IPS-20b (cell line): ENCODE data around the gene NPSR1.

Experiments
- H3K27ac ChIP-seq: one replicate; pipeline ENCODE4 v1.5.1; 2013; ENCODE audit warnings: low read length
- H3K27me3 ChIP-seq: 2 replicates; pipeline ENCODE4 v1.6.1; 2013; ENCODE audit warnings: mild to moderate bottlenecking, low read length, inconsistent platforms; ENCODE audit not compliant: insufficient read depth
- H3K36me3 ChIP-seq: 2 replicates; pipeline ENCODE4 v1.6.1; 2013; ENCODE audit warnings: low read depth, mild to moderate bottlenecking, inconsistent platforms, low read length, moderate library complexity; ENCODE audit not compliant: insufficient read depth
- H3K4me1 ChIP-seq: 2 replicates; pipeline ENCODE4 v1.6.1; 2013; ENCODE audit warnings: mild to moderate bottlenecking, control low read depth, inconsistent platforms, low read length, moderate library complexity; ENCODE audit not compliant: insufficient read depth
- H3K4me3 ChIP-seq: 2 replicates; pipeline ENCODE4 v1.5.1; 2013; ENCODE audit warnings: mild to moderate bottlenecking, low read length, inconsistent platforms
- H3K9ac ChIP-seq: 2 replicates; pipeline ENCODE4 v1.6.1; 2013; ENCODE audit warnings: low read depth, mild to moderate bottlenecking, inconsistent platforms, low read length, moderate library complexity
- H3K9me3 ChIP-seq: 2 replicates; pipeline ENCODE4 v1.6.1; 2013; ENCODE audit warnings: mild to moderate bottlenecking, low read depth, low read length, inconsistent platforms; ENCODE audit not compliant: insufficient read depth

The NPSR1 gene

GRCh38 chr7:34748728-34749089, 90.7 kb downstream of the NPSR1 start:
- no peaks in the 10 kb centered on the region for H3K4me1 ChIP-seq
- no peak overlapping the region for H3K4me3 ChIP-seq
- H3K36me3 ChIP-seq: no peaks in the 10 kb centered on the region
- no peaks in the 10 kb centered on the region for H3K9me3 ChIP-seq
- no peak overlapping the region for H3K9ac ChIP-seq
- H3K27me3 ChIP-seq: no peaks in the 10 kb centered on the region
- H3K27ac ChIP-seq: no peak overlapping the region

- no peaks in the 10 kb centered on the region for H3K9me3 ChIP-seq
- no peaks in the 10 kb centered on the region for H3K27me3 ChIP-seq
- no peaks in the 10 kb centered on the region for H3K4me1 ChIP-seq
- no peak overlapping the region for H3K4me3 ChIP-seq
- no peaks in the 10 kb centered on the region for H3K36me3 ChIP-seq
- H3K9ac ChIP-seq: no peak overlapping the region
- no peak overlapping the region for H3K27ac ChIP-seq
Measured at GRCh38 chr7:34749446-34749845, 91.4 kb downstream of the NPSR1 start.

GRCh38 chr7:34750209-34750608, 92.2 kb downstream of the NPSR1 start:
- Histone ChIP-seq H3K27me3 (no peaks in the 10 kb centered on the region), H3K27ac (no peak overlapping the region), H3K4me1 (no peaks in the 10 kb centered on the region), H3K9me3 (no peaks in the 10 kb centered on the region), H3K9ac (no peak overlapping the region), H3K4me3 (no peak overlapping the region), H3K36me3 (no peaks in the 10 kb centered on the region)

- Histone ChIP-seq H3K27me3 (no peaks in the 10 kb centered on the region), H3K27ac (no peak overlapping the region), H3K36me3 (no peaks in the 10 kb centered on the region), H3K4me1 (0 out of 2 replicates have a peak, but pooled peaks cover under 1% of the 10 kb centered on the region), H3K4me3 (no peak overlapping the region), H3K9me3 (no peaks in the 10 kb centered on the region), H3K9ac (no peak overlapping the region)
Measured at GRCh38 chr7:34750636-34751035, 92.6 kb downstream of the NPSR1 start.

GRCh38 chr7:34751725-34752643, 94.0 kb downstream of the NPSR1 start:
- Histone ChIP-seq H3K9me3 (no peaks in the 10 kb centered on the region), H3K36me3 (no peaks in the 10 kb centered on the region), H3K27ac (no peak overlapping the region), H3K4me1 (peaks cover 7% of the 10 kb centered on the region; the same call in 1 of the 2 replicates), H3K27me3 (no peaks in the 10 kb centered on the region), H3K4me3 (no peak overlapping the region), H3K9ac (no peak overlapping the region)

GRCh38 chr7:34752929-34753328, 94.9 kb downstream of the NPSR1 start:
- H3K9me3 ChIP-seq: no peaks in the 10 kb centered on the region
- no peaks in the 10 kb centered on the region for H3K36me3 ChIP-seq
- H3K4me3 ChIP-seq: no peak overlapping the region
- H3K27ac ChIP-seq: no peak overlapping the region
- H3K27me3 ChIP-seq: no peaks in the 10 kb centered on the region
- no peak overlapping the region for H3K9ac ChIP-seq
- H3K4me1 ChIP-seq: peaks cover 7% of the 10 kb centered on the region; the same call in 1 of the 2 replicates

- Histone ChIP-seq H3K9ac (no peak overlapping the region), H3K4me1 (peaks cover 7% of the 10 kb centered on the region; the same call in 1 of the 2 replicates), H3K9me3 (no peaks in the 10 kb centered on the region), H3K36me3 (no peaks in the 10 kb centered on the region), H3K4me3 (no peak overlapping the region), H3K27me3 (no peaks in the 10 kb centered on the region), H3K27ac (no peak overlapping the region)
Measured at GRCh38 chr7:34755008-34755407, 97.0 kb downstream of the NPSR1 start.

GRCh38 chr7:34756025-34756437, 98.0 kb downstream of the NPSR1 start:
- Histone ChIP-seq H3K36me3 (no peaks in the 10 kb centered on the region), H3K27ac (no peak overlapping the region), H3K4me3 (no peak overlapping the region), H3K9ac (no peak overlapping the region), H3K4me1 (peaks cover 7% of the 10 kb centered on the region; the same call in 1 of the 2 replicates), H3K27me3 (no peaks in the 10 kb centered on the region), H3K9me3 (no peaks in the 10 kb centered on the region)

- Histone ChIP-seq H3K27me3 (no peaks in the 10 kb centered on the region), H3K27ac (no peak overlapping the region), H3K36me3 (no peaks in the 10 kb centered on the region), H3K4me1 (peaks cover 7% of the 10 kb centered on the region; the same call in 1 of the 2 replicates), H3K9ac (no peak overlapping the region), H3K4me3 (no peak overlapping the region), H3K9me3 (no peaks in the 10 kb centered on the region)
Measured at GRCh38 chr7:34756691-34757090, 98.7 kb downstream of the NPSR1 start.

- Histone ChIP-seq H3K27me3 (no peaks in the 10 kb centered on the region), H3K36me3 (no peaks in the 10 kb centered on the region), H3K27ac (no peak overlapping the region), H3K9ac (no peak overlapping the region), H3K4me1 (peaks cover 7% of the 10 kb centered on the region; the same call in 1 of the 2 replicates), H3K9me3 (no peaks in the 10 kb centered on the region), H3K4me3 (no peak overlapping the region)
Measured at GRCh38 chr7:34757570-34758110, 99.6 kb downstream of the NPSR1 start.

GRCh38 chr7:34758111-34758601, 100.1 kb downstream of the NPSR1 start:
- H3K9me3 ChIP-seq: no peaks in the 10 kb centered on the region
- H3K4me3 ChIP-seq: no peak overlapping the region
- H3K27me3 ChIP-seq: no peaks in the 10 kb centered on the region
- H3K9ac ChIP-seq: no peak overlapping the region
- H3K36me3 ChIP-seq: no peaks in the 10 kb centered on the region
- no peak overlapping the region for H3K27ac ChIP-seq
- peaks cover 7% of the 10 kb centered on the region; the same call in 1 of the 2 replicates for H3K4me1 ChIP-seq
